SK-N-SH (cell line): ENCODE measurements around the gene ATP11A. TPM values are rescaled to one million over a fixed set of nuclear protein-coding genes. Genes with fewer than 3 reads are reported as not detected.

ENCODE experiments used
- CTCF ChIA-PET: fragments of 300-600, 350-600 bp; formaldehyde crosslinking; extraction: SDS; loops from one replicate; lab custom pipeline; 2021; lab: Yijun Ruan, JAX
- POLR2A ChIA-PET: fragments of 350-600 bp; sonication (Branson Sonifier 250); formaldehyde crosslinking; extraction: SDS; loops from one replicate; lab custom pipeline; 2020; ENCODE audit warnings: antibody characterized with exemption, inconsistent platforms; lab: Yijun Ruan, JAX
- DNase-seq: peaks from one replicate; pipeline ENCODE4 v3.0.0; 2012
- H2AFZ ChIP-seq: fragments of 200-600 bp; sonication (generic); 2 replicates; pipeline ENCODE4 v1.8.1; 2016; ENCODE audit warnings: antibody characterized with exemption, mild to moderate bottlenecking, low read depth
- H3F3A ChIP-seq: fragments of 200-600 bp; sonication (generic); replicated peaks from 2 replicates; pipeline ENCODE3; 2016; ENCODE audit warnings: antibody characterized with exemption, mild to moderate bottlenecking; ENCODE audit not compliant: insufficient read depth
- H3K27ac ChIP-seq, 2 experiments: fragments of 200-500 bp in 1 of 2; fragments of 200-600 bp in 1 of 2; sonication (Bioruptor generic) in 1 of 2; sonication (generic), shearing (Covaris generic) in 1 of 2; 2 replicates each; pipeline versions ENCODE4 v1.5.1 to v1.6.1; 2014 to 2016; ENCODE audit warnings: low read depth in 2 of 2, inconsistent platforms in 1 of 2, low read length in 1 of 2, mild to moderate bottlenecking in 1 of 2, mixed read lengths in 1 of 2
- H3K27me3 ChIP-seq: fragments of 200-600 bp; sonication (generic), shearing (Covaris generic); 2 replicates; pipeline ENCODE4 v1.6.1; 2016; ENCODE audit warnings: mixed run types; ENCODE audit not compliant: insufficient read depth
- H3K36me3 ChIP-seq, 2 experiments: fragments of 200-500 bp in 1 of 2; fragments of 200-600 bp in 1 of 2; sonication (Bioruptor generic) in 1 of 2; sonication (generic) in 1 of 2; replicated peaks in 1 of 2; 2 replicates each; pipeline versions ENCODE3 to v1.5.1; 2014 to 2016; ENCODE audit warnings: low read length in 1 of 2, mild to moderate bottlenecking in 1 of 2; ENCODE audit not compliant: insufficient read depth in 2 of 2, control insufficient read depth in 1 of 2
- H3K4me1 ChIP-seq, 2 experiments: fragments of 200-500 bp in 1 of 2; fragments of 200-600 bp in 1 of 2; sonication (Bioruptor generic) in 1 of 2; sonication (generic), shearing (Covaris generic) in 1 of 2; 2 replicates each; pipeline versions ENCODE4 v1.5.1 to v1.6.1; 2014 to 2016; ENCODE audit warnings: low read depth in 1 of 2, low read length in 1 of 2, mixed run types in 1 of 2; ENCODE audit not compliant: insufficient read depth in 2 of 2, control insufficient read depth in 1 of 2
- H3K4me2 ChIP-seq: fragments of 200-600 bp; sonication (generic), shearing (Covaris generic); 2 replicates; pipeline ENCODE4 v1.6.1; 2017; ENCODE audit warnings: mixed run types
- H3K4me3 ChIP-seq, 2 experiments: fragments of 200-500 bp in 1 of 2; fragments of 200-600 bp in 1 of 2; sonication (Bioruptor generic) in 1 of 2; sonication (generic), shearing (Covaris generic) in 1 of 2; 2 replicates each; pipeline versions ENCODE4 v1.5.1 to v1.8.1; 2014 to 2016; ENCODE audit warnings: low read depth in 2 of 2, inconsistent platforms in 1 of 2, low read length in 1 of 2, mild to moderate bottlenecking in 1 of 2, mixed read lengths in 1 of 2, moderate library complexity in 1 of 2
- H3K79me2 ChIP-seq: fragments of 200-600 bp; sonication (generic); 2 replicates; pipeline ENCODE4 v1.8.1; 2017; ENCODE audit warnings: mild to moderate bottlenecking; ENCODE audit not compliant: insufficient read depth
- H3K9ac ChIP-seq: fragments of 200-600 bp; sonication (generic); 2 replicates; pipeline ENCODE4 v1.6.1; 2017; ENCODE audit warnings: mixed run types
- H3K9me2 ChIP-seq: fragments of 200-600 bp; sonication (generic); 2 replicates; pipeline ENCODE4 v1.6.1; 2017; ENCODE audit warnings: mixed run types
- H3K9me3 ChIP-seq: fragments of 200-600 bp; sonication (generic); 2 replicates; pipeline ENCODE4 v1.6.1; 2017; ENCODE audit warnings: mixed run types, mild to moderate bottlenecking, moderate library complexity
- H4K20me1 ChIP-seq: fragments of 200-600 bp; sonication (generic); 2 replicates; pipeline ENCODE4 v1.6.1; 2017; ENCODE audit warnings: mild to moderate bottlenecking, mixed run types; ENCODE audit not compliant: insufficient read depth
- EP300 ChIP-seq, 2 experiments: IDR thresholded peaks; 2 replicates each; pipeline versions ENCODE4 v1.4.0 to v1.6.1; 2012; ENCODE audit warnings: borderline replicate concordance in 1 of 2, low read depth in 1 of 2, low read length in 1 of 2
- EZH2phosphoT487 ChIP-seq: fragments of 200-600 bp; sonication (generic); IDR thresholded peaks from 2 replicates; pipeline ENCODE4 v1.6.1; 2017; ENCODE audit warnings: low read depth, mixed run types, mild to moderate bottlenecking, antibody characterized with exemption, moderate library complexity, borderline replicate concordance
- FOSL2 ChIP-seq: IDR thresholded peaks from 2 replicates; pipeline ENCODE4 v1.4.0; 2012; ENCODE audit warnings: low read depth, mild to moderate bottlenecking, moderate library complexity, borderline replicate concordance
- GATA2 ChIP-seq: sonication (generic); formaldehyde crosslinking; IDR thresholded peaks from 2 replicates; pipeline ENCODE4 v1.5.0; 2020; ENCODE audit warnings: mild to moderate bottlenecking, missing genetic modification reagents
- NRF1 ChIP-seq: IDR thresholded peaks from 2 replicates; pipeline ENCODE4 v1.6.1; 2012; ENCODE audit warnings: low read depth, mild to moderate bottlenecking, low read length
- PBX3 ChIP-seq: IDR thresholded peaks from 2 replicates; pipeline ENCODE4; 2012
- RCOR1 ChIP-seq: fragments of 150-350 bp; IDR thresholded peaks from 2 replicates; pipeline ENCODE4 v1.6.1; 2017; ENCODE audit warnings: antibody characterized with exemption, low read length
- SMC3 ChIP-seq: IDR thresholded peaks from 2 replicates; pipeline ENCODE4 v1.6.1; 2012; ENCODE audit warnings: low read depth, low read length, improper control_type of control experiment
- TEAD4 ChIP-seq: IDR thresholded peaks from 2 replicates; pipeline ENCODE4 v1.4.0; 2012; ENCODE audit warnings: mild to moderate bottlenecking, borderline replicate concordance; ENCODE audit not compliant: insufficient read depth
- USF2 ChIP-seq: fragments of 150-350 bp; IDR thresholded peaks from 2 replicates; pipeline ENCODE4 v1.6.1; 2017; ENCODE audit warnings: antibody characterized with exemption, low read length, low read depth, borderline replicate concordance
- YY1 ChIP-seq: IDR thresholded peaks from 2 replicates; pipeline ENCODE4 v1.4.0; 2012; ENCODE audit warnings: low read depth, mild to moderate bottlenecking
- WGBS: methylation state at CpG from one replicate; pipeline ENCODE4 v1.1.6; 2017; ENCODE audit warnings: low lambda C conversion rate; 5-methylcytosine and 5-hydroxymethylcytosine counted together
- polyA plus RNA-seq, 3 experiments: library from polyadenylated mRNA; depleted of rRNA; stranded (reverse); fragments of >200 nt; gene quantifications; 2 replicates each; pipeline ENCODE4 v1.2.3, GENCODE V29; 2012
- TF ChIP-seq, protein P1 (sequence below): fragments of 200-600 bp; sonication (generic); IDR thresholded peaks from 2 replicates; pipeline ENCODE4 v1.6.1; 2017; ENCODE audit warnings: antibody characterized with exemption, mild to moderate bottlenecking, moderate library complexity
- TF ChIP-seq, protein P2 (sequence below): fragments of 150-350 bp; IDR thresholded peaks from 2 replicates; pipeline ENCODE4 v1.6.1; 2016; ENCODE audit warnings: mild to moderate bottlenecking, low read depth, low read length

The ATP11A gene
- polyA plus RNA-seq, 1 of the 3 experiments (the other 2 are of a cell fraction) = 4.1 TPM

DNA sequence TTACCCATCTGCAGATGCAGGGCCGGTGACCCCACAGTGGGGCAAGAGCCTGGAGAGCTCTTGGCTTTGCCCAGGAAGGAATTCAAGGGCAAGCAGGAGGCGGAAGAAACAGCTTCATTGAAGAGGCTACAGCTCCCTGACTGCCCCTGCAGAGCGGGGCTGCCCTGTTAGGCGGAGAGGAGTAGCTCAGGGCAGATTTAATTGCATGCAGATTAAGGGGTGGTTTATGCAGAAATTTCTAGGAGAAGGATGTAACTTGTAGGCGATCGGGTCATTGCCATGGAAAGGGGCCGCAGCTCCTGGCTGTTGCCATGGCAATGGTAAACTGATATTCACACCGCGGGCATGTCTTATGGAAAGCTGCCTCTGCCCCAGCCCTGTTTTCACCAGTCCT is 94.1 kb downstream of the ATP11A start:
- DNase-seq = no peak
- no peaks in the 10 kb centered on the region for H3K27me3 ChIP-seq
- TF ChIP-seq, protein P1, sequence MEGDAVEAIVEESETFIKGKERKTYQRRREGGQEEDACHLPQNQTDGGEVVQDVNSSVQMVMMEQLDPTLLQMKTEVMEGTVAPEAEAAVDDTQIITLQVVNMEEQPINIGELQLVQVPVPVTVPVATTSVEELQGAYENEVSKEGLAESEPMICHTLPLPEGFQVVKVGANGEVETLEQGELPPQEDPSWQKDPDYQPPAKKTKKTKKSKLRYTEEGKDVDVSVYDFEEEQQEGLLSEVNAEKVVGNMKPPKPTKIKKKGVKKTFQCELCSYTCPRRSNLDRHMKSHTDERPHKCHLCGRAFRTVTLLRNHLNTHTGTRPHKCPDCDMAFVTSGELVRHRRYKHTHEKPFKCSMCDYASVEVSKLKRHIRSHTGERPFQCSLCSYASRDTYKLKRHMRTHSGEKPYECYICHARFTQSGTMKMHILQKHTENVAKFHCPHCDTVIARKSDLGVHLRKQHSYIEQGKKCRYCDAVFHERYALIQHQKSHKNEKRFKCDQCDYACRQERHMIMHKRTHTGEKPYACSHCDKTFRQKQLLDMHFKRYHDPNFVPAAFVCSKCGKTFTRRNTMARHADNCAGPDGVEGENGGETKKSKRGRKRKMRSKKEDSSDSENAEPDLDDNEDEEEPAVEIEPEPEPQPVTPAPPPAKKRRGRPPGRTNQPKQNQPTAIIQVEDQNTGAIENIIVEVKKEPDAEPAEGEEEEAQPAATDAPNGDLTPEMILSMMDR = no peak
- TF ChIP-seq RCOR1 = no peak
- no peak for TF ChIP-seq USF2
- TF ChIP-seq EZH2phosphoT487 = no peak
- TF ChIP-seq GATA2 (CRISPR knock-in tag) = no peak
- no peak for TF ChIP-seq EP300 (IDR thresholded peaks at IDR 0.05; ENCODE audit: borderline replicate concordance in 1 of 2, low read depth in 1 of 2, low read length in 1 of 2)
- TF ChIP-seq, protein P2, sequence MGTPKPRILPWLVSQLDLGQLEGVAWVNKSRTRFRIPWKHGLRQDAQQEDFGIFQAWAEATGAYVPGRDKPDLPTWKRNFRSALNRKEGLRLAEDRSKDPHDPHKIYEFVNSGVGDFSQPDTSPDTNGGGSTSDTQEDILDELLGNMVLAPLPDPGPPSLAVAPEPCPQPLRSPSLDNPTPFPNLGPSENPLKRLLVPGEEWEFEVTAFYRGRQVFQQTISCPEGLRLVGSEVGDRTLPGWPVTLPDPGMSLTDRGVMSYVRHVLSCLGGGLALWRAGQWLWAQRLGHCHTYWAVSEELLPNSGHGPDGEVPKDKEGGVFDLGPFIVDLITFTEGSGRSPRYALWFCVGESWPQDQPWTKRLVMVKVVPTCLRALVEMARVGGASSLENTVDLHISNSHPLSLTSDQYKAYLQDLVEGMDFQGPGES = no peak
- TF ChIP-seq TEAD4 = no peak
- no peak for TF ChIP-seq SMC3
- TF ChIP-seq YY1 = no peak
- no peak for TF ChIP-seq NRF1
- no peak for TF ChIP-seq PBX3
- TF ChIP-seq FOSL2 = no peak
- TF ChIP-seq, all 33 proteins: peak for 0
- Histone ChIP-seq H4K20me1 (no peaks in the 10 kb centered on the region), H3K4me3 (no peak overlapping the region), H3K9me2 (no peaks in the 10 kb centered on the region), H3K36me3 (no peaks in the 10 kb centered on the region), H3K79me2 (no peaks in the 10 kb centered on the region), H3K4me2 (no peak overlapping the region), H3K27ac (no peak overlapping the region), H2AFZ (no peak overlapping the region), H3K9ac (no peak overlapping the region), H3K9me3 (no peaks in the 10 kb centered on the region), H3K4me1 (peaks cover 0 to 22% of the 10 kb centered on the region in 2 experiments; a peak in 2 of 4 replicates), H3F3A (no peaks in the 10 kb centered on the region)
- ChIA-PET CTCF (interaction anchor here (1.0 kb wide), 1 partner anchor 21 kb away, joined by 3 read pairs; no protein-coding TSS in a partner anchor), POLR2A (no interaction called here)
- 98% methylated on average over 9 of the region's 9 CpGs for WGBS
